ENCODE measurements around the gene BABAM1. TPM values are rescaled to one million over a fixed set of nuclear protein-coding genes. Genes with fewer than 3 reads are reported as not detected.

BABAM1 gene
- total RNA-seq, 1 donor from 2014 or later: 59.0 TPM

DNA sequence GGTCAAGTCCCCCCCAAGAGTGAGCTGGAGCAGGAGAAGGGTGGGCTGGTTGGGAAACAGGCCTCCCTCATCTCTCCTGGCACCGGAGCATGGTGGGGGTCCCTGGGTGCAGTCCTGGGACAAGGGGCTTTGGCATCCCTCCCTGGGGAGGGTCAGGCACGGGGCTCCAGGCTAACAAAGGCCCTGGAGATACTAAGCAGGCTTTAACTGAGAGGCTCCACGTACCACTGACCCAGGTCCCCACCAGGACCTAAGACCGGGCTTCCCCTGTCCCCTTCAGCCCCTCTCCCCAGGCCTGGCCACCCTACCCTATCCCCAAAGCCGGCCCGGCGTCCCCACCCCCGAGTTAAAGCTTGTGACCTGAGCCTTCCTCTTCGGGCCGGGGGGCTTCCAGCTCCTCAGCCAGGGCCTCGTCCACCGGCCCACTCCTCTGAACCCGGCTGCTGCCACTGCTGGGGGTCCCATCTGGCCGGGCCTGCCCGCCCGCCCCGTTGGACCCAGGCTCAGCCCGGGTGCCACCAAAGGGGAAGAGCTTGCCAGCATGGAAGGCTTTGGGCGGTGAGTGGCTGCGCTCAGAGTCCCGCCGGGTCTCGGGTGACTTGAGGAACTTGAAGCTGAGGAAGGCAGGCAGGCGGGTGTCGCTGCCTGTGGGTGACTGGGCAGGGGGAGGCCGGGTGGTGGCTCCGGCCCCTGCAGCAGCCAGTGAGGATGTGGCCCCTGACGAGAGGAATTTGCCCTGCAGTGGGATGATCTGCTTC, 57.3 kb downstream of the BABAM1 start:
- no peak for DNase-seq

- DNase-seq: no peak
Observed at GRCh38 chr19:17325133-17325532, 57.9 kb downstream of the BABAM1 start.

GRCh38 chr19:17325881-17326594, 58.8 kb downstream of the BABAM1 start:
- DNase-seq: peak; percentile 26

GRCh38 chr19:17326595-17326966, 59.3 kb downstream of the BABAM1 start:
- no peak for DNase-seq

- DNase-seq: no peak
Observed at GRCh38 chr19:17327068-17327653, 59.9 kb downstream of the BABAM1 start.

- DNase-seq: no peak
Observed at GRCh38 chr19:17327654-17328516, 60.6 kb downstream of the BABAM1 start.

Other genes with a start within 250 kb of the BABAM1 start
- 7.8 TPM for gene CPAMD8, start 240.6 kb upstream of the BABAM1 start, total RNA-seq
- gene HAUS8, start 192.0 kb upstream of the BABAM1 start, total RNA-seq: 1.9 TPM
- gene MYO9B, start 191.7 kb upstream of the BABAM1 start, total RNA-seq: 24.0 TPM
- 10.1 TPM for gene USE1, start 52.1 kb upstream of the BABAM1 start, total RNA-seq
- 1.4 TPM for gene OCEL1, start 41.2 kb upstream of the BABAM1 start, total RNA-seq
- gene NR2F6, start 21.5 kb upstream of the BABAM1 start, total RNA-seq: 9.8 TPM
- gene USHBP1, start 2.7 kb upstream of the BABAM1 start, total RNA-seq: 0.47 TPM
- 0.94 TPM for gene ANKLE1, start 14.5 kb downstream of the BABAM1 start, total RNA-seq
- gene ABHD8, start 36.0 kb downstream of the BABAM1 start, total RNA-seq: 20.6 TPM
- gene MRPL34, start 38.4 kb downstream of the BABAM1 start, total RNA-seq: 9.0 TPM
- gene DDA1, start 42.1 kb downstream of the BABAM1 start, total RNA-seq: 10.0 TPM
- 29.6 TPM for gene ANO8, start 67.4 kb downstream of the BABAM1 start, total RNA-seq
- gene GTPBP3, start 70.1 kb downstream of the BABAM1 start, total RNA-seq: 23.2 TPM
- gene PLVAP, start 109.9 kb downstream of the BABAM1 start, total RNA-seq: 0.94 TPM
- gene CCDC194, start 126.8 kb downstream of the BABAM1 start, total RNA-seq: not detected
- gene BST2, start 138.2 kb downstream of the BABAM1 start, total RNA-seq: 3.3 TPM
- 19.3 TPM for gene MVB12A, start 152.6 kb downstream of the BABAM1 start, total RNA-seq
- gene TMEM221, start 181.2 kb downstream of the BABAM1 start, total RNA-seq: 0.94 TPM
- not detected for gene NXNL1, start 193.5 kb downstream of the BABAM1 start, total RNA-seq
- gene SLC27A1, start 203.1 kb downstream of the BABAM1 start, total RNA-seq: 14.2 TPM
- 36.3 TPM for gene PGLS, start 244.2 kb downstream of the BABAM1 start, total RNA-seq

All from occipital lobe (tissue), 2 donors.